Neural progenitor cell (in vitro differentiated cells): Measurements from ENCODE around the gene DHRS13.
"Not testable (repeated sequence)": the region's sequence is repeated elsewhere in the genome, so short reads cannot be mapped to it uniquely, and the experiment has no call there.

Source experiments
- EZH2 ChIP-seq: fragments of 200-600 bp; sonication (generic); IDR thresholded peaks from 2 replicates; pipeline ENCODE4 v1.6.1; 2017; ENCODE audit warnings: antibody characterized with exemption, mild to moderate bottlenecking, moderate library complexity
- TF ChIP-seq, protein P1 (sequence below): fragments of 200-600 bp; sonication (generic); IDR thresholded peaks from 2 replicates; pipeline ENCODE4 v1.5.1; 2017; ENCODE audit warnings: antibody characterized with exemption, mild to moderate bottlenecking

DNA sequence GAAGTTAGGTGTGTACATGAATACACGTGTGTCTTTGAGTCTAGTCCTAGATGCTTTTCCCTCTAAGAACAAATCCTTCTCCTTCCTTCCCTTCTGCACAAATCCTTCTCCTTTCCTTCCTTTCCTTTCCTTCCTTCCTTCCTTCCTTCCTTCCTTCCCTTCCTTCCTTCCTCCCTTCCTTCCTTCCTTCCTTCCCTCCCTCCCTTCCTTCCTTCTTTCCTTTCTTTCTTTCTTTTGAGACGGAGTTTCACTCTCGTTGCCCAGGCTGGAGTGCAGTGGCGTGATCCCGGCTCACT lies 615 bp upstream of the DHRS13 start:
- TF ChIP-seq, protein P1, sequence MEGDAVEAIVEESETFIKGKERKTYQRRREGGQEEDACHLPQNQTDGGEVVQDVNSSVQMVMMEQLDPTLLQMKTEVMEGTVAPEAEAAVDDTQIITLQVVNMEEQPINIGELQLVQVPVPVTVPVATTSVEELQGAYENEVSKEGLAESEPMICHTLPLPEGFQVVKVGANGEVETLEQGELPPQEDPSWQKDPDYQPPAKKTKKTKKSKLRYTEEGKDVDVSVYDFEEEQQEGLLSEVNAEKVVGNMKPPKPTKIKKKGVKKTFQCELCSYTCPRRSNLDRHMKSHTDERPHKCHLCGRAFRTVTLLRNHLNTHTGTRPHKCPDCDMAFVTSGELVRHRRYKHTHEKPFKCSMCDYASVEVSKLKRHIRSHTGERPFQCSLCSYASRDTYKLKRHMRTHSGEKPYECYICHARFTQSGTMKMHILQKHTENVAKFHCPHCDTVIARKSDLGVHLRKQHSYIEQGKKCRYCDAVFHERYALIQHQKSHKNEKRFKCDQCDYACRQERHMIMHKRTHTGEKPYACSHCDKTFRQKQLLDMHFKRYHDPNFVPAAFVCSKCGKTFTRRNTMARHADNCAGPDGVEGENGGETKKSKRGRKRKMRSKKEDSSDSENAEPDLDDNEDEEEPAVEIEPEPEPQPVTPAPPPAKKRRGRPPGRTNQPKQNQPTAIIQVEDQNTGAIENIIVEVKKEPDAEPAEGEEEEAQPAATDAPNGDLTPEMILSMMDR, result not testable (repeated sequence)
- TF ChIP-seq EZH2, result not testable (repeated sequence)
